ENCODE data around the gene ERC1. TPM values are rescaled to one million over a fixed set of nuclear protein-coding genes. Genes with fewer than 3 reads are reported as not detected.

Gene ERC1
- total and polyA plus RNA-seq, 9 of the 15 experiments (the other 6 are each of a cell fraction or from before 2014, with no cell fraction given) = 0.74 to 11.8 (median 4.8) TPM

DNA sequence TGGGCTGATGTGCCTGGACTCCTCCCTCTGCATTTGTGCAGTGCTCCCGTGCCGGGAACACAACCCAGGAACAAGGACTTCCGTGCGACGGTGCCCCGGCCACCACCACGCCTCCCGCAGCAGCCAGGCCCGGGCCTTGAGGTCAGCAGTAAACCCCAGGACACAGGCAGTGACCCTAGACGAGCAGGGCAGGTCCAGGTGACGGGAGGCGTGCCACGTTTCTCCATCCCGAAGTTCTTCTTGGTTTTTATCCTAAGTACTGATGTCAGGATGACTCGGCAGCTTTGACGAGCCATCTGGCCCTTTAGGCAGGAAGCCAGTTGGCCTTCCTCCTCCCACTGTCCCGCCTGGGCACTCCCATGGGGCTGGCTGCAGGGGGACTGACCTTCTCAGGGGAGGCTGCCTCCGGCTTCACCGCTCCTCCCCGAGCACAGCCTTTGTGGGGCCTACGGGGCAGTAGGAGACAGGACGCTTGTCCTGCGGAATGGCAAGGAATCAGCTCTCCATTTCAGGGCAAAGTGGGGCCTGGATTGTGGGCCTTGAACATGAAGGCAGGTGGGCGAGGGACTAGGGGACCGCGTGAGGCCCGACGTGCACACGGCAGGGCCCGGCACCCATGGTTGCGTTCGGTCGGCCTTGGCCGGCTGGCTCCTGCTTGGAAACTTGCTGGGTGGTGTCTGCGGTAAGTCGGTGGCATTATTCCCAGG, 509.2 kb downstream of the ERC1 start (continued):
- peak; percentile 79 for TF ChIP-seq DPF2 (IDR thresholded peaks at IDR 0.05)
- TF ChIP-seq, protein P1, sequence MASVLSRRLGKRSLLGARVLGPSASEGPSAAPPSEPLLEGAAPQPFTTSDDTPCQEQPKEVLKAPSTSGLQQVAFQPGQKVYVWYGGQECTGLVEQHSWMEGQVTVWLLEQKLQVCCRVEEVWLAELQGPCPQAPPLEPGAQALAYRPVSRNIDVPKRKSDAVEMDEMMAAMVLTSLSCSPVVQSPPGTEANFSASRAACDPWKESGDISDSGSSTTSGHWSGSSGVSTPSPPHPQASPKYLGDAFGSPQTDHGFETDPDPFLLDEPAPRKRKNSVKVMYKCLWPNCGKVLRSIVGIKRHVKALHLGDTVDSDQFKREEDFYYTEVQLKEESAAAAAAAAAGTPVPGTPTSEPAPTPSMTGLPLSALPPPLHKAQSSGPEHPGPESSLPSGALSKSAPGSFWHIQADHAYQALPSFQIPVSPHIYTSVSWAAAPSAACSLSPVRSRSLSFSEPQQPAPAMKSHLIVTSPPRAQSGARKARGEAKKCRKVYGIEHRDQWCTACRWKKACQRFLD (CRISPR knock-in tag; IDR thresholded peaks at IDR 0.05) = peak; percentile 80; the same call in 1 of the 2 replicates
- TF ChIP-seq POLR2B (IDR thresholded peaks at IDR 0.05; ENCODE audit: low read depth, partially characterized antibody) = peak; percentile 37
- no peak for TF ChIP-seq JUNB (CRISPR knock-in tag; conservative IDR thresholded peaks at IDR 0.05)
- peak; percentile 52; the same call in 1 of the 2 replicates for TF ChIP-seq BACH1 (tag; IDR thresholded peaks at IDR 0.05)
- TF ChIP-seq TEAD4 (IDR thresholded peaks at IDR 0.05; ENCODE audit: low read length) = 0 out of 2 replicates have a peak, but pooled peaks have one; percentile 24
- TF ChIP-seq TEAD4 (CRISPR knock-in tag; IDR thresholded peaks at IDR 0.05; ENCODE audit: borderline replicate concordance) = no peak; the same call in 1 of the 2 replicates
- peak; percentile 65 for TF ChIP-seq NFE2L1 (tag; IDR thresholded peaks at IDR 0.05; ENCODE audit: borderline replicate concordance, low read depth)
- 0 out of 2 replicates have a peak, but pooled peaks have one; percentile 44 for TF ChIP-seq POLR2AphosphoS5 (IDR thresholded peaks at IDR 0.05; ENCODE audit: control insufficient read depth, insufficient read depth, low read depth, low read length)
- TF ChIP-seq BHLHE40 (IDR thresholded peaks at IDR 0.05; ENCODE audit: low read length) = peak; percentile 88
- TF ChIP-seq, protein P2, sequence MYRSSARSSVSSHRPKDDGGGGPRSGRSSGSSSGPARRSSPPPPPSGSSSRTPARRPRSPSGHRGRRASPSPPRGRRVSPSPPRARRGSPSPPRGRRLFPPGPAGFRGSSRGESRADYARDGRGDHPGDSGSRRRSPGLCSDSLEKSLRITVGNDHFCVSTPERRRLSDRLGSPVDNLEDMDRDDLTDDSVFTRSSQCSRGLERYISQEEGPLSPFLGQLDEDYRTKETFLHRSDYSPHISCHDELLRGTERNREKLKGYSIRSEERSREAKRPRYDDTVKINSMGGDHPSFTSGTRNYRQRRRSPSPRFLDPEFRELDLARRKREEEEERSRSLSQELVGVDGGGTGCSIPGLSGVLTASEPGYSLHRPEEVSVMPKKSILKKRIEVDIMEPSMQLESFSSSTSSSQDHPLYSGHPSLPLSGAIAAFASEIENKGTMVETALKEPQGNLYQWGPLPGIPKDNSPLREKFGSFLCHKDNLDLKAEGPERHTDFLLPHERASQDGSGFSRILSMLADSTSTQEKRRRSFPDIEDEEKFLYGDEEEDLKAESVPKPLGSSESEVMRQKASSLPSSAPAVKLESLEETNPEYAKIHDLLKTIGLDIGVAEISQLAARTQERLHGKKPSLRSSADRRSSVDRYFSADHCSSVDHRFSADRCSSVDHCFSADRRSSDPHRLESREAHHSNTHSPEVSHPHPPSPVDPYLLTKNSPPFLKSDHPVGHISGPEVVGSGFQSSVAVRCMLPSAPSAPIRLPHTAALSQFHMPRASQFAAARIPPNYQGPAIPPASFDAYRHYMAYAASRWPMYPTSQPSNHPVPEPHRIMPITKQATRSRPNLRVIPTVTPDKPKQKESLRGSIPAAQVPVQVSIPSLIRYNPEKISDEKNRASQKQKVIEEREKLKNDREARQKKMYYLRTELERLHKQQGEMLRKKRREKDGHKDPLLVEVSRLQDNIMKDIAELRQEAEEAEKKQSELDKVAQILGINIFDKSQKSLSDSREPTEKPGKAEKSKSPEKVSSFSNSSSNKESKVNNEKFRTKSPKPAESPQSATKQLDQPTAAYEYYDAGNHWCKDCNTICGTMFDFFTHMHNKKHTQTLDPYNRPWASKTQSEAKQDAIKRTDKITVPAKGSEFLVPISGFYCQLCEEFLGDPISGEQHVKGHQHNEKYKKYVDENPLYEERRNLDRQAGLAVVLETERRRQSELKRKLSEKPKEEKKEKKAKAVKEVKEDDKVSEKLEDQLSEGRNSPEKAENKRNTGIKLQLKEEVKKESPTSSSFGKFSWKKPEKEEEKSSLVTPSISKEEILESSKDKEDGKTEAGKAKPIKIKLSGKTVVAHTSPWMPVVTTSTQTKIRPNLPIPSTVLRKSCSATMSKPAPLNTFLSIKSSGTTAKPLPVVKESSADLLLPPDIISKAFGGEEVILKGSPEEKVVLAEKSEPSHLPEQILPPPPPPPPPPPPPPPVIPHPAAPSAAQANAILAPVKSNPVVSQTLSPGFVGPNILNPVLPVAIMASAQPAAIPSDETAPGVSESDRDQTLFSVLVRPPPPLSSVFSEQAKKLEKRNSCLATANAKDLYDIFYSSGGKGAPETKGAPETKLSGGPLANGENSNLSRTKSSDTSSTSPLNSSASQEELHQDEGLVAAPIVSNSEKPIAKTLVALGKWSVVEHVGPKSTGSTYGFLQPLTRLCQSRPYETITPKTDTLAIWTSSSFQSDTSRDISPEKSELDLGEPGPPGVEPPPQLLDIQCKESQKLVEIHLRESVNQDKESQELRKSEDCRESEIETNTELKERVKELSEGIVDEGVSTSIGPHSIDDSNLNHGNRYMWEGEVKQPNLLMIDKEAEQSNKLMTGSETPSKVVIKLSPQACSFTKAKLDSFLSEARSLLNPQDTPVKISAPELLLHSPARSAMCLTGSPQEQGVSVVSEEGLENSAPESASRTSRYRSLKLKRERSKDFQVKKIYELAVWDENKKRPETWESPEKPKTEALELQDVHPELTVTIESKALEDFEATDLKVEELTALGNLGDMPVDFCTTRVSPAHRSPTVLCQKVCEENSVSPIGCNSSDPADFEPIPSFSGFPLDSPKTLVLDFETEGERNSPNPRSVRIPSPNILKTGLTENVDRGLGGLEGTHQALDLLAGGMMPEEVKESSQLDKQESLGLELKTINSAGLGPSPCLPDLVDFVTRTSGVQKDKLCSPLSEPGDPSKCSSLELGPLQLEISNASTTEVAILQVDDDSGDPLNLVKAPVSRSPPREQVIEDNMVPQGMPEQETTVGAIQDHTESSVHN (IDR thresholded peaks at IDR 0.05; ENCODE audit: borderline replicate concordance in 1 of 2, low read depth in 1 of 2) = 0 out of 4 replicates have a peak, but pooled peaks of 1 of the 2 experiments have one; percentile 21
- 0 out of 4 replicates have a peak, but pooled peaks of 1 of the 2 experiments have one; percentile 45 for TF ChIP-seq TEAD1 (CRISPR knock-in tag; IDR thresholded peaks at IDR 0.05)
- TF ChIP-seq ARID1B (IDR thresholded peaks at IDR 0.05) = peak; percentile 76

Measured in K562 (cell line).